A673 (cell line): Measurements from ENCODE around the gene POC5. TPM values are rescaled to one million over a fixed set of nuclear protein-coding genes. Genes with fewer than 3 reads are reported as not detected.

Source experiments
- BruUV-seq: library from RNA; stranded (reverse); fragments of 400-500 nt; replicated peaks from 2 replicates; lab custom pipeline; 2021; lab: Mats Ljungman, UMichigan
- CTCF ChIA-PET: fragments of 300-600 bp; sonication (Branson Sonifier 250); formaldehyde crosslinking; loops from one replicate; lab custom pipeline; 2022; ENCODE audit warnings: antibody characterized with exemption; lab: Charles Lee
- POLR2A ChIA-PET: fragments of 300-600 bp; sonication (Branson Sonifier 250); formaldehyde crosslinking; loops from one replicate; lab custom pipeline; 2022; ENCODE audit warnings: antibody characterized with exemption; ENCODE audit not compliant: low non-redundant PET; lab: Charles Lee
- DNase-seq: peaks from one replicate; pipeline ENCODE4 v3.0.0-alpha.2; 2015; ENCODE audit warnings: low spot score
- H3K27ac ChIP-seq: fragments of 200-600 bp; sonication (generic); 2 replicates; pipeline ENCODE4 v1.5.1; 2016; ENCODE audit warnings: mixed run types, low read depth, mild to moderate bottlenecking, mixed read lengths, antibody characterized with exemption, low read length; ENCODE audit not compliant: poor library complexity, severe bottlenecking
- H3K27me3 ChIP-seq: fragments of 200-600 bp; sonication (generic); replicated peaks from 2 replicates; pipeline ENCODE4 v1.6.1; 2017; ENCODE audit warnings: mixed run types, low read depth, mild to moderate bottlenecking, mixed read lengths, antibody characterized with exemption, low read length; ENCODE audit not compliant: insufficient read depth, poor library complexity
- H3K36me3 ChIP-seq: fragments of 200-600 bp; sonication (generic); 2 replicates; pipeline ENCODE4 v1.6.1; 2016; ENCODE audit warnings: mixed run types, mild to moderate bottlenecking, mixed read lengths, antibody characterized with exemption, low read length; ENCODE audit not compliant: insufficient read depth, poor library complexity, severe bottlenecking
- H3K4me1 ChIP-seq: fragments of 200-600 bp; sonication (generic); 2 replicates; pipeline ENCODE4 v1.6.1; 2017; ENCODE audit warnings: mixed run types, mild to moderate bottlenecking, mixed read lengths, antibody characterized with exemption, low read length; ENCODE audit not compliant: insufficient read depth, poor library complexity, severe bottlenecking
- H3K4me3 ChIP-seq: fragments of 200-600 bp; sonication (generic); 2 replicates; pipeline ENCODE4 v1.5.1; 2016; ENCODE audit warnings: low read depth, mixed run types, mild to moderate bottlenecking, mixed read lengths, low read length; ENCODE audit not compliant: poor library complexity, severe bottlenecking
- H3K9me3 ChIP-seq: fragments of 200-600 bp; sonication (generic); 2 replicates; pipeline ENCODE4 v1.6.1; 2016; ENCODE audit warnings: mixed run types, low read depth, mild to moderate bottlenecking, mixed read lengths, antibody characterized with exemption, low read length; ENCODE audit not compliant: poor library complexity, severe bottlenecking
- CTCF ChIP-seq: fragments of 300-800, 200-600 bp; sonication (generic); conservative IDR thresholded peaks from 2 replicates; pipeline ENCODE4 v1.5.1; 2017; ENCODE audit warnings: low read depth, mild to moderate bottlenecking, antibody characterized with exemption, low read length, moderate library complexity, mixed read lengths
- EZH2 ChIP-seq: fragments of 200-600 bp; sonication (generic); IDR thresholded peaks from 2 replicates; pipeline ENCODE4 v1.6.1; 2017; ENCODE audit warnings: borderline replicate concordance, low read depth, mild to moderate bottlenecking, mixed read lengths, antibody characterized with exemption, low read length; ENCODE audit not compliant: poor library complexity, severe bottlenecking
- intact Hi-C: fragments of 100-400 bp; cut with micrococcal nuclease; formaldehyde crosslinking; loops from one replicate; pipeline ENCODE4 v1.10.0; 2022; ENCODE audit not compliant: unreplicated experiment
- total RNA-seq: library from RNA; stranded (reverse); gene quantifications from 2 replicates; pipeline ENCODE4 v1.2.3, GENCODE V29; 2021

The POC5 gene
- total RNA-seq, 1 experiment from 2014 or later, result 28.5 TPM

GRCh38 chr5:75668977-75669689, 48.1 kb downstream of the POC5 start:
- intact Hi-C loops, result no loop called here
- no peak for DNase-seq

GRCh38 chr5:75668445-75668844, 48.8 kb downstream of the POC5 start:
- no peaks in the 10 kb centered on the region for H3K9me3 ChIP-seq
- H3K4me3 ChIP-seq, result no peak overlapping the region
- ChIA-PET POLR2A (no interaction called here), CTCF (interaction anchor here (0.6 kb wide), 1 partner anchor 277 kb away, joined by 3 read pairs; no protein-coding TSS in a partner anchor)
- H3K4me1 ChIP-seq, result no peaks in the 10 kb centered on the region
- no peak for DNase-seq
- no peak for TF ChIP-seq EZH2
- TF ChIP-seq CTCF, result no peak
- H3K27me3 ChIP-seq, result no peaks in the 10 kb centered on the region
- H3K36me3 ChIP-seq, result no peaks in the 10 kb centered on the region
- intact Hi-C loops, result no loop called here
- H3K27ac ChIP-seq, result no peak overlapping the region
- BruUV-seq, result no TSS peak

More at GRCh38 chr5:75668977-75669689, 48.1 kb downstream of the POC5 start:
- CTCF ChIA-PET, result interaction anchor here (0.6 kb wide), 1 partner anchor 278 kb away, joined by 3 read pairs; no protein-coding TSS in a partner anchor
- Histone ChIP-seq H3K4me3 (no peak overlapping the region), H3K27ac (no peak overlapping the region), H3K4me1 (no peaks in the 10 kb centered on the region), H3K36me3 (no peaks in the 10 kb centered on the region), H3K27me3 (no peaks in the 10 kb centered on the region), H3K9me3 (no peaks in the 10 kb centered on the region)
- BruUV-seq, result no TSS peak
- POLR2A ChIA-PET, result no interaction called here
- no peak for TF ChIP-seq EZH2
- TF ChIP-seq CTCF, result no peak

GRCh38 chr5:75667586-75667985, 49.7 kb downstream of the POC5 start:
- ChIA-PET POLR2A (no interaction called here), CTCF (no interaction called here)

More at GRCh38 chr5:75667586-75667985, 49.7 kb downstream of the POC5 start:
- no peak overlapping the region for H3K27ac ChIP-seq
- DNase-seq, result peak; percentile 15
- H3K36me3 ChIP-seq, result no peaks in the 10 kb centered on the region
- H3K4me1 ChIP-seq, result no peaks in the 10 kb centered on the region
- no peak overlapping the region for H3K4me3 ChIP-seq
- peak; percentile 31; the same call in 1 of the 2 replicates for TF ChIP-seq CTCF
- no peak for TF ChIP-seq EZH2
- BruUV-seq, result no TSS peak
- H3K9me3 ChIP-seq, result no peaks in the 10 kb centered on the region
- H3K27me3 ChIP-seq, result no peaks in the 10 kb centered on the region
- intact Hi-C loops, result no loop called here
